ENCODE data around the gene DISC1. TPM values are rescaled to one million over a fixed set of nuclear protein-coding genes. Genes with fewer than 3 reads are reported as not detected.

Gene DISC1
- total RNA-seq, 1 experiment from 2014 or later, result 8.3 TPM

DNA sequence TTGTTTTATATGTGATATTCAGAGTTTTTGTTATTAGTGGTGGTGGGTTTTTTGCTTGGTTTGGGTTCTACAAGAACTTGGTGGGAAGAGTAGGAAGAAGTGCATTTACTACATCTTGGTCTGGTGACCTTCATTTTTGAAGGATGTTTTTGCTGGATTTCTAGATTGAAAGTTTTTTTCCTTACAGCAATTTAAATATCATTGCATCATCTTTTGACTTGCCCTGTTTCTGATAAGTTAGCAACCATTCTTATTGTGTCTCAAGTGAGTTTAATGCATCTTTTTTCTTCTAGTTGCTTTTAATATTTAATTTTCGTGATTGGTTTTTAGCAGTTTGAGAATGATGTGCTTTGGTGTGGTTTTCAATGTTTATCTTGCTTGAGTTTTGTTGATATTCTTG, 447.7 kb downstream of the DISC1 start:
- no peak for DNase-seq (ENCODE audit: low read depth)

- DNase-seq (ENCODE audit: low read depth), result no peak
Measured at GRCh38 chr1:232077809-232078208, 451.2 kb downstream of the DISC1 start.

GRCh38 chr1:232084584-232085223, 458.1 kb downstream of the DISC1 start:
- peak; percentile 12 for DNase-seq (ENCODE audit: low read depth)

DNA sequence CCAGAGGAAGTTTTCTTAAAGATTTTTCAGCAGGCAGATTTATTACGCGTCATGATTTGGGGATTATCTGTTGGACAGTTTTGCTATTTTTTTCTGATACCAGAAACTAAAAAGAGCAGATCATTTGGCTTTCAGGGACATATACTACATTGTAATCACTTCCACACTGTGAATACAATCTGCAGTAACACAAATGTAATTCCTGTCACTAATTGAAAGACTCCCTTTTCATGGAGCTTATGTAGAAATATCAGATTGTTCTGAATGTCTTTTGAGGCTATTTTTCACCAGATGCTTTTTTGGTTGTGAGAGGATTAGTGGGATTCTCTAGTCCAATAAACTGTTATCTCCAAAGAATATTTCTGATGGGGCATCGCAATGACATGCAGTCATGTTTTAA, 464.2 kb downstream of the DISC1 start:
- DNase-seq (ENCODE audit: low read depth), result no peak

Other genes with a start within 250 kb of the DISC1 start
- 37.4 and 43.3 TPM in 2 replicates for gene EGLN1, start 204.5 kb upstream of the DISC1 start, total RNA-seq (2014; rRNA removed)
- 43.7 and 44.7 TPM in 2 replicates for gene TSNAX, start 98.1 kb upstream of the DISC1 start, total RNA-seq (2014; rRNA removed)

All from LHCN-M2 (cell line).